ENCODE data around the gene GAMT.

Gene GAMT

DNA sequence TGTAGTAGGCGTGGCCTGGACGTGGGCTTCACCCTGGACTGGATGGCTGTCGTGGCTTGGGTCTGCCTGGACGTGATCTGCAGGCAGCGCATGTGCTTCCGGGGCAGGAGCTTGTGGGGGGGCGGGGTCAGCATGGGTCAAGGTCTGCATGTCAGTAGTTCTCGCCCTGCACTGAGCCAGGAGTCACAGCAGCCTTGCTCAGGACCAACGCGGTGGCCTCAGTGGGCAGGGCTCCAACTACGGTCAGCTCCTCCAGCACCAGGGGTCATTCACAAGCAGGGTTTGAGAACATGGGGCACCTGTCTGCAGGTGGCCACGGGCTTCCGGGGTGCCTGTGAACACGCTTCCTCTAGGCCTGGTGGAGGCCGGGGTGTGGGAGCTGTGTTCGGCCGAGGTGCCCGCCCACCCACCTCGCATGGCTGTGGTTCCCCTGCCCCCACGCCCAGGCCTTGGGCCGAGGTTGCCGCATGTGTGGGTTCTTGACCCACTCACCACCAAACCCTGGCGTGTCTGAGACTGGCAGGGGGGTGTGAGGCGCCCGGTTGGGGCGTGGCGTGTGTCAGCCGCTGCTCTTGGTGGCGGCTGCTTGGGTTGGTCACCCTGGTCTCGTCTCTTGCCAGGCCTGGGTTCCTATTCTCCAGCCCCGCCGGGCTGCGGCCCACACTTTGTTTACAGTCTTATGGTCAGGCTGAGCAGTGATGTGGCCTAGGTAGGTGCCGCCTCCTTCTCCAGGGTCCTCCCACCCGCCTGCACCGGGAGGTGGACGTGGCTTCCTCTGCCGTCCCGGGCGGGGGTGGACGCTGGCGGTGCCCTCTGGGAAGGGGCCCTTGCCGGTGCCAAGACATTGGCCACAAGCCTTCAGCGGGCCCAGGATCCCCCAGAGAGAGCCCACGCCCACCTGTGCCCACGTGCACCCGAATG, 32.0 kb upstream of the GAMT start:
- H3K9me3 ChIP-seq (ENCODE audit: severe bottlenecking), result no peaks in the 10 kb centered on the region
- peaks cover 63% of the 10 kb centered on the region for H3K36me3 ChIP-seq (ENCODE audit: low read depth)
- H3K27ac ChIP-seq (ENCODE audit: poor library complexity, severe bottlenecking), result no peak overlapping the region
- TF ChIP-seq, protein P1, sequence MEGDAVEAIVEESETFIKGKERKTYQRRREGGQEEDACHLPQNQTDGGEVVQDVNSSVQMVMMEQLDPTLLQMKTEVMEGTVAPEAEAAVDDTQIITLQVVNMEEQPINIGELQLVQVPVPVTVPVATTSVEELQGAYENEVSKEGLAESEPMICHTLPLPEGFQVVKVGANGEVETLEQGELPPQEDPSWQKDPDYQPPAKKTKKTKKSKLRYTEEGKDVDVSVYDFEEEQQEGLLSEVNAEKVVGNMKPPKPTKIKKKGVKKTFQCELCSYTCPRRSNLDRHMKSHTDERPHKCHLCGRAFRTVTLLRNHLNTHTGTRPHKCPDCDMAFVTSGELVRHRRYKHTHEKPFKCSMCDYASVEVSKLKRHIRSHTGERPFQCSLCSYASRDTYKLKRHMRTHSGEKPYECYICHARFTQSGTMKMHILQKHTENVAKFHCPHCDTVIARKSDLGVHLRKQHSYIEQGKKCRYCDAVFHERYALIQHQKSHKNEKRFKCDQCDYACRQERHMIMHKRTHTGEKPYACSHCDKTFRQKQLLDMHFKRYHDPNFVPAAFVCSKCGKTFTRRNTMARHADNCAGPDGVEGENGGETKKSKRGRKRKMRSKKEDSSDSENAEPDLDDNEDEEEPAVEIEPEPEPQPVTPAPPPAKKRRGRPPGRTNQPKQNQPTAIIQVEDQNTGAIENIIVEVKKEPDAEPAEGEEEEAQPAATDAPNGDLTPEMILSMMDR (IDR thresholded peaks at IDR 0.05; ENCODE audit: poor library complexity, severe bottlenecking), result no peak
- H3K4me3 ChIP-seq (ENCODE audit: severe bottlenecking), result no peak overlapping the region
- DNase-seq (ENCODE audit: low spot score), result no peak
- no peaks in the 10 kb centered on the region for H3K27me3 ChIP-seq (ENCODE audit: insufficient read depth, poor library complexity, severe bottlenecking)
- no peak for ATAC-seq (ENCODE audit: low read depth)
- H3K4me1 ChIP-seq (ENCODE audit: insufficient read depth, poor library complexity, severe bottlenecking), result no peaks in the 10 kb centered on the region

DNA sequence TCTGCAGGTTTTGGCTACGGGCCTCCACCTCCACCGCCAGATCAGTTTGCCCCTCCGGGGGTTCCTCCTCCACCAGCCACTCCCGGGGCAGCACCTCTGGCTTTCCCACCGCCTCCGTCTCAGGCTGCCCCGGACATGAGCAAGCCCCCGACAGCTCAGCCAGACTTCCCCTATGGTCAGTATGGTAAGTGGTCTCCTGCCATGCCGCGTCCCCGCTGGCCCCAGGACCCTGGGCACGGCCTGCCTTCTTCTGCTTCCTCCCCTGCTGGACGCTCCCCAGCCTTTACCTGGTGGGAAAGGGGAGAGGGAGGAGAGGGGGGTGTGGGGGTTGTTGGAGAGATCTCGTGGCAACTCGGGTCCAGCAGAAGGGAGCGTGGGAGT, 31.2 kb upstream of the GAMT start:
- Histone ChIP-seq H3K4me1 (ENCODE audit: insufficient read depth, poor library complexity, severe bottlenecking) (no peaks in the 10 kb centered on the region), H3K36me3 (ENCODE audit: low read depth) (peaks cover 72% of the 10 kb centered on the region), H3K27me3 (ENCODE audit: insufficient read depth, poor library complexity, severe bottlenecking) (no peaks in the 10 kb centered on the region), H3K27ac (ENCODE audit: poor library complexity, severe bottlenecking) (no peak overlapping the region), H3K4me3 (ENCODE audit: severe bottlenecking) (no peak overlapping the region), H3K9me3 (ENCODE audit: severe bottlenecking) (no peaks in the 10 kb centered on the region)
- DNase-seq (ENCODE audit: low spot score) (no peak), ATAC-seq (ENCODE audit: low read depth) (no peak)
- TF ChIP-seq, protein P1 (IDR thresholded peaks at IDR 0.05; ENCODE audit: poor library complexity, severe bottlenecking), result no peak

DNA sequence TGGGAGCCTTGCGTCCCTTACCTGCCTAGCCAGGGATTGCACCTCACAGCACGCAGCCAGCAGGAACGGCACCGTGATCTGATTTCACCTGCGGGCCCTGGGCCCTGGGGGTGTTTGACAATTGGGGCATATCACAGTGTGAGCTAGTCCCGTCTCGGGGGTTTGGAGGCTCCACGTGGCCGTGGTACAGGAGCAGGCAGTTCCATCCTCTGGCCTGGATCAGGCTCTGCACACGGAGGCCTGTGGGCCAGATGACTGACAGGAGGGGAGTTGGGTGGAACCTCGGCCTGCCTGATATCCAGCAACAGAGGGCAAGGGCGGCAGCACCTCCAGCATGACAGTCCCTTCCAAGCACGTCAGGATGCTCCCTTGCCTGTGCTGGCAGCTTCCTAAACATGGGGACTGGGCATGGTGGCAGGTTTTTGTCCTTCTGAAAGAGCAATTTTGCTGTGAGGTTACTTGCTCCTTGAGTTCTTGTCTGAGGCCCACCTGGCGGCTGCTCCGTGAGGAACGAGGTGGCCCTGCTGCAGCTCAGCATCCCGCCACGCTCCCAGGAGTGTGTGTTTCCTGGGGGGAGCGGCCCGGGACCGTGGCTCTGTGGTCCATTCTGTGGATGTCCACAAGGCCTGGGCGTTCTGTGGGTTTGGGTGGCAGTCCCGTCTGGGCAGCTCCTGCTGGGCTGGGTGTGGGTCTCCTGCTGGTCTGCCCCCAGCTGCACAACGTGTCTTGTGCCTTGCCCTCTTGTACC, 30.6 kb upstream of the GAMT start:
- DNase-seq (ENCODE audit: low spot score), result no peak
- Histone ChIP-seq H3K4me1 (ENCODE audit: insufficient read depth, poor library complexity, severe bottlenecking) (no peaks in the 10 kb centered on the region), H3K27ac (ENCODE audit: poor library complexity, severe bottlenecking) (no peak overlapping the region), H3K27me3 (ENCODE audit: insufficient read depth, poor library complexity, severe bottlenecking) (no peaks in the 10 kb centered on the region), H3K4me3 (ENCODE audit: severe bottlenecking) (no peak overlapping the region), H3K36me3 (ENCODE audit: low read depth) (peaks cover 77% of the 10 kb centered on the region), H3K9me3 (ENCODE audit: severe bottlenecking) (no peaks in the 10 kb centered on the region)
- TF ChIP-seq, protein P1 (IDR thresholded peaks at IDR 0.05; ENCODE audit: poor library complexity, severe bottlenecking), result no peak
- no peak for ATAC-seq (ENCODE audit: low read depth)

DNA sequence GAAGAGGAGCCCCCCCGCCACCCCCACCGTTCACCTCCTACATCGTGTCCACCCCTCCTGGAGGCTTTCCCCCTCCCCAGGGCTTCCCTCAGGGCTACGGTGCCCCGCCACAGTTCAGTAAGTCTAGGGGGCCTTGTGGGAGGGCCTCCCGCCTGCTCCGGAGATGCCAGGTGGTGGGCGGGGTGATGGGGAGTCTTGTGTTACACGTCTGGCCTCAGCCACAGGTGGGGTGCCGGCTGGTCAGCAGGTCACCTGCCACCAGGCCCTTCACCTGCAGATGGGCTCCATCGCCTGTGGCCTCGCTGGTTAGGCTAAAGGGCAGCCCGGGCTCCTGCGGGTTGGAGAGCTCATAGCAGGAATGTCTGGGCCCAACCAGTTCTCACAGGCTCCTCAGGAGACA, 28.9 kb upstream of the GAMT start:
- H3K36me3 ChIP-seq (ENCODE audit: low read depth), result peaks cover 93% of the 10 kb centered on the region
- H3K27me3 ChIP-seq (ENCODE audit: insufficient read depth, poor library complexity, severe bottlenecking), result no peaks in the 10 kb centered on the region
- no peak overlapping the region for H3K27ac ChIP-seq (ENCODE audit: poor library complexity, severe bottlenecking)
- H3K4me1 ChIP-seq (ENCODE audit: insufficient read depth, poor library complexity, severe bottlenecking), result peaks cover 2% of the 10 kb centered on the region
- DNase-seq (ENCODE audit: low spot score) (no peak), ATAC-seq (ENCODE audit: low read depth) (no peak)
- TF ChIP-seq, protein P1 (IDR thresholded peaks at IDR 0.05; ENCODE audit: poor library complexity, severe bottlenecking), result no peak
- H3K9me3 ChIP-seq (ENCODE audit: severe bottlenecking), result no peaks in the 10 kb centered on the region
- H3K4me3 ChIP-seq (ENCODE audit: severe bottlenecking), result no peak overlapping the region

Data from RWPE2 (cell line).